ENCODE measurements around the gene CARMIL3. TPM values are rescaled to one million over a fixed set of nuclear protein-coding genes. Genes with fewer than 3 reads are reported as not detected.

The CARMIL3 gene
- total RNA-seq, 2 donors from 2014 or later = 0.29 to 2.1 TPM

GRCh38 chr14:24113801-24114531 is 62.2 kb downstream of the CARMIL3 start:
- Histone ChIP-seq H3K27me3 (no peaks in the 10 kb centered on the region), H3K4me1 (peaks cover 6% of the 10 kb centered on the region), H3K9ac (ENCODE audit: low read depth in 2 of 2, low read length in 2 of 2) (peak overlapping the region; percentile 80 to 100), H3K4me3 (peak overlapping the region; percentile 80), H3K36me3 (peaks cover 8% of the 10 kb centered on the region), H3K9me3 (no peaks in the 10 kb centered on the region), H3K27ac (peak overlapping the region; percentile 98)
- intact Hi-C loops (cut with DNase I) = loop anchor here (2.0 kb wide), 1 partner anchor 27 kb away; the partner anchor contains the start of gene EMC9
- peak; percentile 94 for DNase-seq
- TF ChIP-seq CTCF (IDR thresholded peaks at IDR 0.05) = no peak

GRCh38 chr14:24114532-24115421 is 63.0 kb downstream of the CARMIL3 start, which contains the start of the genes DCAF11 and NRL:
Gene DCAF11, plus strand, starts transcription at chr14:24114777. Its CDS starts 818 bp downstream, at chr14:24115595.
Gene NRL, minus strand, starts transcription at chr14:24114949. Its CDS starts 32,101 bp downstream, at chr14:24082848.
- Histone ChIP-seq H3K9ac (ENCODE audit: low read depth in 2 of 2, low read length in 2 of 2) (peak within 1 kb of the TSS; percentile 90 to 100), H3K27me3 (no peaks in the 10 kb centered on the region), H3K9me3 (no peaks in the 10 kb centered on the region), H3K4me1 (peaks cover 6% of the 10 kb centered on the region), H3K36me3 (peaks cover 14% of the 10 kb centered on the region), H3K27ac (peak within 1 kb of the TSS; percentile 98), H3K4me3 (peak within 1 kb of the TSS; percentile 80)
- intact Hi-C loops (cut with DNase I) = loop anchor here (2.0 kb wide), 1 partner anchor 26 kb away; the partner anchor contains the start of gene EMC9
- DNase-seq = peak; percentile 99
- no peak for TF ChIP-seq CTCF (IDR thresholded peaks at IDR 0.05)

GRCh38 chr14:24115422-24116127 is 63.8 kb downstream of the CARMIL3 start:
- no peak for TF ChIP-seq CTCF (IDR thresholded peaks at IDR 0.05)
- H3K36me3 ChIP-seq = peaks cover 17% of the 10 kb centered on the region
- no peak for DNase-seq

GRCh38 chr14:24116128-24116814 is 64.5 kb downstream of the CARMIL3 start:
- peak overlapping the region; percentile 80 for H3K4me3 ChIP-seq
- no peaks in the 10 kb centered on the region for H3K9me3 ChIP-seq
- H3K27ac ChIP-seq = no peak overlapping the region
- no peak for DNase-seq
- no peaks in the 10 kb centered on the region for H3K27me3 ChIP-seq
- H3K4me1 ChIP-seq = peaks cover 6% of the 10 kb centered on the region
- intact Hi-C loops (cut with DNase I) = no loop called here
- H3K9ac ChIP-seq (ENCODE audit: low read depth in 2 of 2, low read length in 2 of 2) = peak overlapping the region; percentile 90 to 100
- TF ChIP-seq CTCF (IDR thresholded peaks at IDR 0.05) = no peak
- H3K36me3 ChIP-seq = peaks cover 17% of the 10 kb centered on the region

More at GRCh38 chr14:24115422-24116127, 63.8 kb downstream of the CARMIL3 start:
- no peaks in the 10 kb centered on the region for H3K27me3 ChIP-seq
- H3K9ac ChIP-seq (ENCODE audit: low read depth in 2 of 2, low read length in 2 of 2) = peak overlapping the region; percentile 90 to 100
- no peaks in the 10 kb centered on the region for H3K9me3 ChIP-seq
- H3K4me1 ChIP-seq = peaks cover 6% of the 10 kb centered on the region
- peak overlapping the region; percentile 98 for H3K27ac ChIP-seq
- peak overlapping the region; percentile 80 for H3K4me3 ChIP-seq
- intact Hi-C loops (cut with DNase I) = loop anchor here (2.0 kb wide), 1 partner anchor 25 kb away; the partner anchor contains the start of gene EMC9
